Measurements from ENCODE around the gene ATF7.

Gene ATF7

GRCh38 chr12:53500776-53501614 lies 125.2 kb downstream of the ATF7 start, which contains the start of gene TARBP2 (continued):
- TF ChIP-seq ZNF639 (tag by site-specific recombination; IDR thresholded peaks at IDR 0.05) (peak; percentile 85), ZNF10 (tag by site-specific recombination; IDR thresholded peaks at IDR 0.05) (peak; percentile 8; the same call in 1 of the 2 replicates), ZNF518A (tag by site-specific recombination; conservative IDR thresholded peaks at IDR 0.05; ENCODE audit: low read depth) (peak; percentile 58), ZNF324 (tag by site-specific recombination; IDR thresholded peaks at IDR 0.05) (peak; percentile 98; the same call in 1 of the 2 replicates), MYNN (tag by site-specific recombination; IDR thresholded peaks at IDR 0.05; ENCODE audit: borderline replicate concordance) (0 out of 2 replicates have a peak, but pooled peaks have one; percentile 58), ZNF501 (tag by site-specific recombination; IDR thresholded peaks at IDR 0.05) (peak; percentile 100), SP3 (tag by site-specific recombination; IDR thresholded peaks at IDR 0.05) (peak; percentile 95), ZBTB17 (tag by site-specific recombination; IDR thresholded peaks at IDR 0.05) (peak; percentile 92), ZBTB20 (tag by site-specific recombination; IDR thresholded peaks at IDR 0.05) (peak; percentile 99), ZNF16 (tag by site-specific recombination; IDR thresholded peaks at IDR 0.05; ENCODE audit: low read depth) (no peak), BCL11B (tag by site-specific recombination; IDR thresholded peaks at IDR 0.05; ENCODE audit: low read depth) (peak; percentile 85; the same call in 1 of the 2 replicates), BCL6B (tag by site-specific recombination; IDR thresholded peaks at IDR 0.05) (no peak), ZNF843 (tag by site-specific recombination; IDR thresholded peaks at IDR 0.05) (peak; percentile 81), AEBP2 (tag by site-specific recombination; IDR thresholded peaks at IDR 0.05; ENCODE audit: borderline replicate concordance) (no peak), ZNF366 (tag by site-specific recombination; conservative IDR thresholded peaks at IDR 0.05) (peak; percentile 84), ZNF626 (tag by site-specific recombination; IDR thresholded peaks at IDR 0.05) (no peak), SP2 (tag by site-specific recombination; IDR thresholded peaks at IDR 0.05) (peak; percentile 98), PBX3 (CRISPR knock-in tag; IDR thresholded peaks at IDR 0.05) (peak; percentile 17; the same call in 1 of the 2 replicates), ZBTB7A (tag by site-specific recombination; IDR thresholded peaks at IDR 0.05; ENCODE audit: low read depth) (0 out of 2 replicates have a peak, but pooled peaks have one; percentile 20), WT1 (tag by site-specific recombination; IDR thresholded peaks at IDR 0.05) (peak; percentile 83), ZNF394 (tag by site-specific recombination; IDR thresholded peaks at IDR 0.05; ENCODE audit: borderline replicate concordance) (peak; percentile 100), GLIS1 (tag by site-specific recombination; IDR thresholded peaks at IDR 0.05) (peak; percentile 61; the same call in 1 of the 2 replicates), OVOL3 (tag by site-specific recombination; IDR thresholded peaks at IDR 0.05) (peak; percentile 96)

Data from HEK293 (cell line).